H9 (cell line): ENCODE measurements around the gene GSTK1. TPM values are rescaled to one million over a fixed set of nuclear protein-coding genes. Genes with fewer than 3 reads are reported as not detected.

ENCODE experiments used
- DNase-seq: peaks from one replicate; pipeline ENCODE4 v3.0.0-alpha.2; 2017
- H2AFZ ChIP-seq: one replicate; pipeline ENCODE4 v1.6.1; 2013; ENCODE audit warnings: mild to moderate bottlenecking, low read length, control low read depth, moderate library complexity
- H2AK5ac ChIP-seq: 2 replicates; pipeline ENCODE4 v1.6.1; 2013; ENCODE audit warnings: low read length, control low read depth, mixed read lengths; ENCODE audit not compliant: insufficient read length
- H2BK120ac ChIP-seq: one replicate; pipeline ENCODE4 v1.6.1; 2013; ENCODE audit warnings: low read depth, mild to moderate bottlenecking, low read length, control low read depth, inconsistent platforms; ENCODE audit not compliant: poor library complexity, severe bottlenecking
- H2BK12ac ChIP-seq: 2 replicates; pipeline ENCODE4 v1.6.1; 2013; ENCODE audit warnings: low read length, control low read depth, mixed read lengths, low read depth; ENCODE audit not compliant: insufficient read length
- H2BK15ac ChIP-seq: 2 replicates; pipeline ENCODE4 v1.6.1; 2013; ENCODE audit warnings: low read depth, low read length, control low read depth
- H2BK20ac ChIP-seq: one replicate; pipeline ENCODE4 v1.6.1; 2013; ENCODE audit warnings: low read depth, mild to moderate bottlenecking, low read length, control low read depth, inconsistent platforms; ENCODE audit not compliant: poor library complexity, severe bottlenecking
- H2BK5ac ChIP-seq: 2 replicates; pipeline ENCODE4 v1.6.1; 2013; ENCODE audit warnings: low read length, control low read depth, mixed read lengths; ENCODE audit not compliant: insufficient read length
- H3K14ac ChIP-seq: 2 replicates; pipeline ENCODE4 v1.6.1; 2013; ENCODE audit warnings: low read length, control low read depth; ENCODE audit not compliant: insufficient read depth
- H3K18ac ChIP-seq: 2 replicates; pipeline ENCODE4 v1.6.1; 2013; ENCODE audit warnings: low read depth, mild to moderate bottlenecking, mixed read lengths, low read length, control low read depth; ENCODE audit not compliant: insufficient read length
- H3K23ac ChIP-seq: 2 replicates; pipeline ENCODE4 v1.6.1; 2013; ENCODE audit warnings: low read length, control low read depth, mixed read lengths, low read depth; ENCODE audit not compliant: insufficient read length
- H3K23me2 ChIP-seq: 2 replicates; pipeline ENCODE4 v1.6.1; 2013; ENCODE audit warnings: low read depth, mild to moderate bottlenecking, mixed read lengths, low read length, control low read depth; ENCODE audit not compliant: insufficient read length, poor library complexity, severe bottlenecking
- H3K27ac ChIP-seq: 2 replicates; pipeline ENCODE4 v1.5.1; 2013; ENCODE audit warnings: low read length, control low read depth, mixed read lengths, low read depth; ENCODE audit not compliant: insufficient read length
- H3K27me3 ChIP-seq: 2 replicates; pipeline ENCODE4 v1.6.1; 2013; ENCODE audit warnings: low read length, control low read depth, inconsistent platforms; ENCODE audit not compliant: insufficient read depth
- H3K4ac ChIP-seq: 2 replicates; pipeline ENCODE4 v1.6.1; 2013; ENCODE audit warnings: low read depth, mild to moderate bottlenecking, control low read depth, inconsistent platforms, low read length, moderate library complexity
- H3K4me1 ChIP-seq: 2 replicates; pipeline ENCODE4 v1.6.1; 2013; ENCODE audit warnings: low read length, control low read depth, inconsistent platforms; ENCODE audit not compliant: insufficient read depth
- H3K4me2 ChIP-seq: 2 replicates; pipeline ENCODE4 v1.6.1; 2013; ENCODE audit warnings: low read length, control low read depth, mixed read lengths; ENCODE audit not compliant: insufficient read length, insufficient read depth
- H3K56ac ChIP-seq: 2 replicates; pipeline ENCODE4 v1.6.1; 2013; ENCODE audit warnings: low read depth, mild to moderate bottlenecking, mixed read lengths, low read length, control low read depth; ENCODE audit not compliant: insufficient read length
- H3K79me1 ChIP-seq: 2 replicates; pipeline ENCODE4 v1.6.1; 2013; ENCODE audit warnings: low read depth, mild to moderate bottlenecking, moderate library complexity, low read length, control low read depth, inconsistent platforms; ENCODE audit not compliant: insufficient read depth, poor library complexity, severe bottlenecking
- H3K79me2 ChIP-seq: 2 replicates; pipeline ENCODE4 v1.6.1; 2013; ENCODE audit warnings: low read length, control low read depth, inconsistent platforms; ENCODE audit not compliant: insufficient read depth
- H3K9ac ChIP-seq: 2 replicates; pipeline ENCODE4 v1.6.1; 2013; ENCODE audit warnings: low read length, control low read depth, mixed read lengths; ENCODE audit not compliant: insufficient read length; ENCODE audit errors: extremely low read depth
- H3K9me3 ChIP-seq: one replicate; pipeline ENCODE4 v1.6.1; 2013; ENCODE audit warnings: low read depth, low read length, inconsistent platforms; ENCODE audit not compliant: control insufficient read depth
- H3T11ph ChIP-seq: one replicate; pipeline ENCODE4 v1.6.1; 2013; ENCODE audit warnings: mild to moderate bottlenecking, low read length, control low read depth, inconsistent platforms
- H4K20me1 ChIP-seq: one replicate; pipeline ENCODE4 v1.6.1; 2013; ENCODE audit not compliant: control insufficient read depth, insufficient read length, insufficient read depth
- H4K5ac ChIP-seq: 2 replicates; pipeline ENCODE4 v1.6.1; 2013; ENCODE audit warnings: low read depth, mild to moderate bottlenecking, mixed read lengths, low read length, control low read depth; ENCODE audit not compliant: insufficient read length
- H4K8ac ChIP-seq: replicated peaks from 2 replicates; pipeline ENCODE4 v1.6.1; 2013; ENCODE audit warnings: low read length, control low read depth, mixed read lengths, low read depth; ENCODE audit not compliant: insufficient read length
- H4K91ac ChIP-seq: 2 replicates; pipeline ENCODE4 v1.6.1; 2013; ENCODE audit warnings: low read depth, mild to moderate bottlenecking, moderate library complexity, mixed read lengths, low read length, control low read depth; ENCODE audit not compliant: insufficient read length
- H3K27ac Mint-ChIP-seq, 3 experiments: 2 replicates in 2 of 3; 3 replicates in 1 of 3; pipeline ENCODE4 v1.8.0; 2020 to 2021; ENCODE audit warnings: mixed read lengths in 3 of 3, mild to moderate bottlenecking in 1 of 3, moderate library complexity in 1 of 3
- H3K27me3 Mint-ChIP-seq: 2 replicates; pipeline ENCODE4 v1.8.0; 2021; ENCODE audit warnings: low read depth, mild to moderate bottlenecking, moderate library complexity, mixed read lengths
- H3K36me3 Mint-ChIP-seq, 3 experiments: 2 replicates in 2 of 3; 3 replicates in 1 of 3; pipeline ENCODE4 v1.8.0; 2020 to 2021; ENCODE audit warnings: low read depth in 3 of 3, mixed read lengths in 3 of 3; ENCODE audit not compliant: insufficient read depth in 1 of 3
- H3K4me1 Mint-ChIP-seq, 2 experiments: 2 replicates each; pipeline ENCODE4 v1.8.0; 2020; ENCODE audit warnings: mixed read lengths in 2 of 2
- H3K4me3 Mint-ChIP-seq, 2 experiments: 2 replicates in 1 of 2; 3 replicates in 1 of 2; pipeline ENCODE4 v1.8.0; 2020 to 2021; ENCODE audit warnings: mild to moderate bottlenecking in 2 of 2, mixed read lengths in 2 of 2, moderate library complexity in 1 of 2
- H3K9me3 Mint-ChIP-seq, 2 experiments: 2 replicates in 1 of 2; 3 replicates in 1 of 2; pipeline ENCODE4 v1.8.0; 2020; ENCODE audit warnings: mild to moderate bottlenecking in 2 of 2, mixed read lengths in 2 of 2, moderate library complexity in 1 of 2
- WGBS: extraction: QIAGEN DNeasy Blood & Tissue Kit; methylation state at CpG from one replicate; pipeline ENCODE4 v1.1.7; 2013; ENCODE audit warnings: missing lambda C conversion rate, low lambda C conversion rate, mixed read lengths; ENCODE audit not compliant: insufficient read length; ENCODE audit errors: extremely low coverage; 5-methylcytosine and 5-hydroxymethylcytosine counted together
- total RNA-seq: library from RNA; stranded (reverse); gene quantifications from 2 replicates; pipeline ENCODE4 v1.2.1, GENCODE V29; 2021
- TF ChIP-seq, protein P1 (sequence below): fragments of 200-600 bp; sonication (generic); conservative IDR thresholded peaks from 3 replicates; pipeline ENCODE4 v1.8.0; 2021; ENCODE audit warnings: antibody characterized with exemption, mild to moderate bottlenecking

The GSTK1 gene
- total RNA-seq, 1 experiment from 2014 or later, result 36.1 TPM

- peaks cover 28 to 29% of the 10 kb centered on the region in 2 experiments for H3K4me1 Mint-ChIP-seq
- Histone ChIP-seq H2BK5ac (no peak overlapping the region), H2BK12ac (no peak overlapping the region), H3K27ac (no peak overlapping the region), H4K20me1 (no peaks in the 10 kb centered on the region), H2AK5ac (no peak overlapping the region), H3K23ac (no peak overlapping the region), H2BK120ac (no peak overlapping the region), H3K79me1 (no peaks in the 10 kb centered on the region), H2BK15ac (no peak overlapping the region), H2BK20ac (no peak overlapping the region), H3K9me3 (no peaks in the 10 kb centered on the region), H3K4me2 (no peak overlapping the region), H3T11ph (no peak overlapping the region), H3K56ac (no peak overlapping the region), H3K27me3 (no peaks in the 10 kb centered on the region), H4K8ac (no peak overlapping the region), H4K5ac (no peak overlapping the region), H3K9ac (no peak overlapping the region), H2AFZ (no peak overlapping the region), H3K23me2 (peaks cover 5% of the 10 kb centered on the region), H3K4me1 (peaks cover 8% of the 10 kb centered on the region; the same call in 1 of the 2 replicates), H3K4ac (no peak overlapping the region), H3K14ac (no peak overlapping the region), H3K79me2 (no peaks in the 10 kb centered on the region), H4K91ac (no peak overlapping the region), H3K18ac (no peak overlapping the region)
- WGBS, result no CpG with 5 or more reads among the region's 2 CpGs
- no peak overlapping the region for H3K4me3 Mint-ChIP-seq
- H3K27ac Mint-ChIP-seq, result 0 out of 7 replicates have a peak overlapping the region, but pooled peaks of 1 of the 3 experiments have one; percentile 15
- no peak for DNase-seq
- H3K36me3 Mint-ChIP-seq, result no peaks in the 10 kb centered on the region
- H3K27me3 Mint-ChIP-seq, result peaks cover 32% of the 10 kb centered on the region
- H3K9me3 Mint-ChIP-seq, result no peaks in the 10 kb centered on the region
- TF ChIP-seq, protein P1, sequence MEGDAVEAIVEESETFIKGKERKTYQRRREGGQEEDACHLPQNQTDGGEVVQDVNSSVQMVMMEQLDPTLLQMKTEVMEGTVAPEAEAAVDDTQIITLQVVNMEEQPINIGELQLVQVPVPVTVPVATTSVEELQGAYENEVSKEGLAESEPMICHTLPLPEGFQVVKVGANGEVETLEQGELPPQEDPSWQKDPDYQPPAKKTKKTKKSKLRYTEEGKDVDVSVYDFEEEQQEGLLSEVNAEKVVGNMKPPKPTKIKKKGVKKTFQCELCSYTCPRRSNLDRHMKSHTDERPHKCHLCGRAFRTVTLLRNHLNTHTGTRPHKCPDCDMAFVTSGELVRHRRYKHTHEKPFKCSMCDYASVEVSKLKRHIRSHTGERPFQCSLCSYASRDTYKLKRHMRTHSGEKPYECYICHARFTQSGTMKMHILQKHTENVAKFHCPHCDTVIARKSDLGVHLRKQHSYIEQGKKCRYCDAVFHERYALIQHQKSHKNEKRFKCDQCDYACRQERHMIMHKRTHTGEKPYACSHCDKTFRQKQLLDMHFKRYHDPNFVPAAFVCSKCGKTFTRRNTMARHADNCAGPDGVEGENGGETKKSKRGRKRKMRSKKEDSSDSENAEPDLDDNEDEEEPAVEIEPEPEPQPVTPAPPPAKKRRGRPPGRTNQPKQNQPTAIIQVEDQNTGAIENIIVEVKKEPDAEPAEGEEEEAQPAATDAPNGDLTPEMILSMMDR, result no peak
Measured at GRCh38 chr7:143280566-143280965, 17.3 kb downstream of the GSTK1 start.
